HepG2 (cell line): ENCODE measurements around the gene SLC29A1. TPM values are rescaled to one million over a fixed set of nuclear protein-coding genes. Genes with fewer than 3 reads are reported as not detected.
A peak's percentile ranks its signal among the peaks of the same experiment; 100 is the strongest.

Experiments used
- EED ChIP-seq: sonication (generic); formaldehyde crosslinking; IDR thresholded peaks from 2 replicates; pipeline ENCODE4 v1.5.0; 2020; ENCODE audit warnings: mild to moderate bottlenecking, missing genetic modification reagents
- GATA4 ChIP-seq: sonication (generic); IDR thresholded peaks from 2 replicates; pipeline ENCODE4 v1.6.1; 2016; ENCODE audit warnings: antibody characterized with exemption, low read depth, borderline replicate concordance
- GATAD2A ChIP-seq: IDR thresholded peaks from 2 replicates; pipeline ENCODE4 v1.6.1; 2016
- MAF1 ChIP-seq: sonication (generic); formaldehyde crosslinking; IDR thresholded peaks from 2 replicates; pipeline ENCODE4 v1.5.0; 2020; ENCODE audit warnings: missing genetic modification reagents, borderline replicate concordance
- NFE2L1 ChIP-seq: sonication (generic); formaldehyde crosslinking; IDR thresholded peaks from 2 replicates; pipeline ENCODE4 v1.4.0; 2020; ENCODE audit warnings: missing genetic modification reagents, mild to moderate bottlenecking, borderline replicate concordance
- NONO ChIP-seq, 2 experiments: fragments of 450-650 bp in 1 of 2; sonication (generic) in 1 of 2; formaldehyde crosslinking in 1 of 2; IDR thresholded peaks in 1 of 2; conservative IDR thresholded peaks in 1 of 2; 2 replicates each; pipeline versions ENCODE4 v1.6.1 to v1.8.0; 2017 to 2022; ENCODE audit warnings: mild to moderate bottlenecking in 1 of 2, missing genetic modification reagents in 1 of 2, moderate library complexity in 1 of 2
- NR2F6 ChIP-seq, 2 experiments: IDR thresholded peaks; 2 replicates each; pipeline ENCODE4 v1.6.1; 2016; ENCODE audit warnings: antibody characterized with exemption in 1 of 2, mild to moderate bottlenecking in 1 of 2
- SNAI1 ChIP-seq: sonication (generic); formaldehyde crosslinking; IDR thresholded peaks from 2 replicates; pipeline ENCODE4 v1.5.0; 2020; ENCODE audit warnings: mild to moderate bottlenecking, missing genetic modification reagents, borderline replicate concordance
- ZBTB7A ChIP-seq: sonication (generic); formaldehyde crosslinking; IDR thresholded peaks from 2 replicates; pipeline ENCODE4 v1.8.0; 2022; ENCODE audit warnings: mild to moderate bottlenecking, missing genetic modification reagents
- ZC3H13 ChIP-seq: sonication (generic); formaldehyde crosslinking; IDR thresholded peaks from 2 replicates; pipeline ENCODE4 v1.8.1; 2023; ENCODE audit warnings: mild to moderate bottlenecking, missing genetic modification reagents, moderate library complexity
- ZFP36L2 ChIP-seq: sonication (generic); formaldehyde crosslinking; IDR thresholded peaks from 2 replicates; pipeline ENCODE4 v1.4.0; 2020; ENCODE audit warnings: missing genetic modification reagents
- ZNF235 ChIP-seq: sonication (generic); formaldehyde crosslinking; IDR thresholded peaks from 2 replicates; pipeline ENCODE4 v1.8.1; 2023; ENCODE audit warnings: mild to moderate bottlenecking, missing genetic modification reagents, borderline replicate concordance
- ZNF678 ChIP-seq: sonication (generic); formaldehyde crosslinking; IDR thresholded peaks from 2 replicates; pipeline ENCODE4 v1.4.0; 2020; ENCODE audit warnings: mild to moderate bottlenecking, missing genetic modification reagents
- ZNF713 ChIP-seq: sonication (generic); formaldehyde crosslinking; IDR thresholded peaks from 2 replicates; pipeline ENCODE4 v1.4.0; 2020; ENCODE audit warnings: mild to moderate bottlenecking, missing genetic modification reagents
- ZSCAN9 ChIP-seq: IDR thresholded peaks from 2 replicates; pipeline ENCODE4 v1.6.1; 2016; ENCODE audit warnings: borderline replicate concordance
- polyA plus RNA-seq, 8 experiments: library from polyadenylated mRNA; depleted of rRNA in 3 of 8; stranded (reverse) in 7 of 8; unstranded in 1 of 8; fragments of >200 nt; fragmentation: Illumina TruSeq in 4 of 8; extraction: Trizol in 4 of 8; gene quantifications; 2 replicates each; pipeline versions ENCODE4 v1.2.1 to v1.2.3, GENCODE V29; 2011 to 2016; ENCODE audit warnings: low read depth in 4 of 8, missing spikeins in 1 of 8, mixed read lengths in 1 of 8; ENCODE audit not compliant: insufficient read depth in 1 of 8
- total RNA-seq, 5 experiments: library from RNA; depleted of rRNA; stranded (reverse); fragments of >200 nt; fragmentation: Illumina TruSeq; extraction: Trizol; gene quantifications; 2 replicates each; pipeline ENCODE4 v1.2.3, GENCODE V29; 2016; ENCODE audit warnings: low read depth in 1 of 5
- TF ChIP-seq, protein P1 (sequence below): sonication (generic); formaldehyde crosslinking; IDR thresholded peaks from 2 replicates; pipeline ENCODE4 v1.5.0; 2020; ENCODE audit warnings: missing genetic modification reagents
- TF ChIP-seq, protein P2 (sequence below): IDR thresholded peaks from 2 replicates; pipeline ENCODE4 v1.6.1; 2016; ENCODE audit warnings: low read depth, missing genetic modification reagents, missing compliant biosample characterization
- TF ChIP-seq, protein P3 (sequence below): sonication (generic); formaldehyde crosslinking; IDR thresholded peaks from 2 replicates; pipeline ENCODE4 v1.8.0; 2022; ENCODE audit warnings: mild to moderate bottlenecking, missing genetic modification reagents
- TF ChIP-seq, protein P4 (sequence below): sonication (generic); formaldehyde crosslinking; IDR thresholded peaks from 2 replicates; pipeline ENCODE4 v1.4.0; 2020; ENCODE audit warnings: mild to moderate bottlenecking, missing genetic modification reagents

Gene SLC29A1
- total and polyA plus RNA-seq, 2 of the 13 experiments (the other 11 are each of a cell fraction or from before 2014, with no cell fraction given): 43.2 to 106 TPM

DNA sequence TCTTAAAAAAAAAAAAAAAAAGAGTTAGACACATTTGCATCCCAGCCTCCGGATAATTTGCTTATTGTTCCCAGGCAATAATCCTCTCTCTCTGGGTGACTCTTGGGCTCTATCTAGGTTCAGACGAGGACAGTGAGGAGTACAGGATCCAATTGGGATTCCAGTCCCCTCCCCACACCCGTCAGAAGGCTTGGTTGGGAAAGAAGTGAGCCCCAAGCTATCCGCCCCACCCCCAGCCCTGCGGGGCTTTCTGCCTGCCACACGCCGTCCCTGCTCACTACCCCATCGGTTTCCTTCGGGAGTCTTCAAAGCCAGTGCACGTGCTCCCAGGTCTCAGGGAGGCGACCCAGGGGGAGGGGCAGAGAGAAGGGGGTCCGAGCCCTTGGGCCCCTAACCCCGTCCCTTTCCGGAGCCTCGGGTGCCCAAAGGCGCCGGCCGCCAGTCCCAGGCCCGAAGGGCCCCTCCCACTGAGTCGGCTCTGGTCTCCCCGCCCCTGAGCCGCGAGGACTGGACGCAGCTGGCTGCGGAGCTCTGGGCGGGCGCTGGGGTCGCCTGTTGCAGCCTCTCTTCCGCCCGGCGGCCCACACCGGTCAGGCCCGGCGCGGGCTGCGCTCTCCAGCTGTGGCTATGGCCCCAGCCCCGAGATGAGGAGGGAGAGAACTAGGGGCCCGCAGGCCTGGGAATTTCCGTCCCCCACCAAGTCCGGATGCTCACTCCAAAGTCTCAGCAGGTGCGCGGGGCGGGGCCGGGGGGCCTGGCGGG, 4.2 kb upstream of the SLC29A1 start (continued):
- TF ChIP-seq NONO (IDR thresholded peaks at IDR 0.05) (no peak), NONO (CRISPR knock-in tag; conservative IDR thresholded peaks at IDR 0.05) (peak; percentile 55; the same call in 1 of the 2 replicates), NFE2L1 (CRISPR knock-in tag) (0 out of 2 replicates have a peak, but pooled peaks have one; percentile 55), ZNF678 (CRISPR knock-in tag) (no peak), ZNF235 (CRISPR knock-in tag) (no peak), MAF1 (CRISPR knock-in tag) (no peak), ZBTB7A (no peak), EED (CRISPR knock-in tag) (no peak; the same call in 1 of the 2 replicates), ZC3H13 (CRISPR knock-in tag) (peak; percentile 80), GATAD2A (CRISPR knock-in tag) (peak; percentile 30; the same call in 1 of the 2 replicates), ZSCAN9 (CRISPR knock-in tag) (peak; percentile 24; the same call in 1 of the 2 replicates), ZFP36L2 (no peak), GATA4 (peak; percentile 36; the same call in 1 of the 2 replicates), NR2F6 (IDR thresholded peaks at IDR 0.05) (no peak), NR2F6 (CRISPR knock-in tag; IDR thresholded peaks at IDR 0.05) (no peak), SNAI1 (CRISPR knock-in tag) (no peak), ZNF713 (peak; percentile 77)
- TF ChIP-seq, protein P1, sequence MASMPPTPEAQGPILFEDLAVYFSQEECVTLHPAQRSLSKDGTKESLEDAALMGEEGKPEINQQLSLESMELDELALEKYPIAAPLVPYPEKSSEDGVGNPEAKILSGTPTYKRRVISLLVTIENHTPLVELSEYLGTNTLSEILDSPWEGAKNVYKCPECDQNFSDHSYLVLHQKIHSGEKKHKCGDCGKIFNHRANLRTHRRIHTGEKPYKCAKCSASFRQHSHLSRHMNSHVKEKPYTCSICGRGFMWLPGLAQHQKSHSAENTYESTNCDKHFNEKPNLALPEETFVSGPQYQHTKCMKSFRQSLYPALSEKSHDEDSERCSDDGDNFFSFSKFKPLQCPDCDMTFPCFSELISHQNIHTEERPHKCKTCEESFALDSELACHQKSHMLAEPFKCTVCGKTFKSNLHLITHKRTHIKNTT (CRISPR knock-in tag): no peak
- TF ChIP-seq, protein P2, sequence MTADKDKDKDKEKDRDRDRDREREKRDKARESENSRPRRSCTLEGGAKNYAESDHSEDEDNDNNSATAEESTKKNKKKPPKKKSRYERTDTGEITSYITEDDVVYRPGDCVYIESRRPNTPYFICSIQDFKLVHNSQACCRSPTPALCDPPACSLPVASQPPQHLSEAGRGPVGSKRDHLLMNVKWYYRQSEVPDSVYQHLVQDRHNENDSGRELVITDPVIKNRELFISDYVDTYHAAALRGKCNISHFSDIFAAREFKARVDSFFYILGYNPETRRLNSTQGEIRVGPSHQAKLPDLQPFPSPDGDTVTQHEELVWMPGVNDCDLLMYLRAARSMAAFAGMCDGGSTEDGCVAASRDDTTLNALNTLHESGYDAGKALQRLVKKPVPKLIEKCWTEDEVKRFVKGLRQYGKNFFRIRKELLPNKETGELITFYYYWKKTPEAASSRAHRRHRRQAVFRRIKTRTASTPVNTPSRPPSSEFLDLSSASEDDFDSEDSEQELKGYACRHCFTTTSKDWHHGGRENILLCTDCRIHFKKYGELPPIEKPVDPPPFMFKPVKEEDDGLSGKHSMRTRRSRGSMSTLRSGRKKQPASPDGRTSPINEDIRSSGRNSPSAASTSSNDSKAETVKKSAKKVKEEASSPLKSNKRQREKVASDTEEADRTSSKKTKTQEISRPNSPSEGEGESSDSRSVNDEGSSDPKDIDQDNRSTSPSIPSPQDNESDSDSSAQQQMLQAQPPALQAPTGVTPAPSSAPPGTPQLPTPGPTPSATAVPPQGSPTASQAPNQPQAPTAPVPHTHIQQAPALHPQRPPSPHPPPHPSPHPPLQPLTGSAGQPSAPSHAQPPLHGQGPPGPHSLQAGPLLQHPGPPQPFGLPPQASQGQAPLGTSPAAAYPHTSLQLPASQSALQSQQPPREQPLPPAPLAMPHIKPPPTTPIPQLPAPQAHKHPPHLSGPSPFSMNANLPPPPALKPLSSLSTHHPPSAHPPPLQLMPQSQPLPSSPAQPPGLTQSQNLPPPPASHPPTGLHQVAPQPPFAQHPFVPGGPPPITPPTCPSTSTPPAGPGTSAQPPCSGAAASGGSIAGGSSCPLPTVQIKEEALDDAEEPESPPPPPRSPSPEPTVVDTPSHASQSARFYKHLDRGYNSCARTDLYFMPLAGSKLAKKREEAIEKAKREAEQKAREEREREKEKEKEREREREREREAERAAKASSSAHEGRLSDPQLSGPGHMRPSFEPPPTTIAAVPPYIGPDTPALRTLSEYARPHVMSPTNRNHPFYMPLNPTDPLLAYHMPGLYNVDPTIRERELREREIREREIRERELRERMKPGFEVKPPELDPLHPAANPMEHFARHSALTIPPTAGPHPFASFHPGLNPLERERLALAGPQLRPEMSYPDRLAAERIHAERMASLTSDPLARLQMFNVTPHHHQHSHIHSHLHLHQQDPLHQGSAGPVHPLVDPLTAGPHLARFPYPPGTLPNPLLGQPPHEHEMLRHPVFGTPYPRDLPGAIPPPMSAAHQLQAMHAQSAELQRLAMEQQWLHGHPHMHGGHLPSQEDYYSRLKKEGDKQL (CRISPR knock-in tag): no peak
- TF ChIP-seq, protein P3, sequence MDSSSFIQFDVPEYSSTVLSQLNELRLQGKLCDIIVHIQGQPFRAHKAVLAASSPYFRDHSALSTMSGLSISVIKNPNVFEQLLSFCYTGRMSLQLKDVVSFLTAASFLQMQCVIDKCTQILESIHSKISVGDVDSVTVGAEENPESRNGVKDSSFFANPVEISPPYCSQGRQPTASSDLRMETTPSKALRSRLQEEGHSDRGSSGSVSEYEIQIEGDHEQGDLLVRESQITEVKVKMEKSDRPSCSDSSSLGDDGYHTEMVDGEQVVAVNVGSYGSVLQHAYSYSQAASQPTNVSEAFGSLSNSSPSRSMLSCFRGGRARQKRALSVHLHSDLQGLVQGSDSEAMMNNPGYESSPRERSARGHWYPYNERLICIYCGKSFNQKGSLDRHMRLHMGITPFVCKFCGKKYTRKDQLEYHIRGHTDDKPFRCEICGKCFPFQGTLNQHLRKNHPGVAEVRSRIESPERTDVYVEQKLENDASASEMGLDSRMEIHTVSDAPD (CRISPR knock-in tag): no peak
- TF ChIP-seq, protein P4, sequence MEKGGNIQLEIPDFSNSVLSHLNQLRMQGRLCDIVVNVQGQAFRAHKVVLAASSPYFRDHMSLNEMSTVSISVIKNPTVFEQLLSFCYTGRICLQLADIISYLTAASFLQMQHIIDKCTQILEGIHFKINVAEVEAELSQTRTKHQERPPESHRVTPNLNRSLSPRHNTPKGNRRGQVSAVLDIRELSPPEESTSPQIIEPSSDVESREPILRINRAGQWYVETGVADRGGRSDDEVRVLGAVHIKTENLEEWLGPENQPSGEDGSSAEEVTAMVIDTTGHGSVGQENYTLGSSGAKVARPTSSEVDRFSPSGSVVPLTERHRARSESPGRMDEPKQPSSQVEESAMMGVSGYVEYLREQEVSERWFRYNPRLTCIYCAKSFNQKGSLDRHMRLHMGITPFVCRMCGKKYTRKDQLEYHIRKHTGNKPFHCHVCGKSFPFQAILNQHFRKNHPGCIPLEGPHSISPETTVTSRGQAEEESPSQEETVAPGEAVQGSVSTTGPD: no peak
